HepG2 (cell line): Measurements from ENCODE around the gene RNASE12. TPM values are rescaled to one million over a fixed set of nuclear protein-coding genes. Genes with fewer than 3 reads are reported as not detected.

Experiments
- EHMT2 ChIP-seq: fragments of 200-600 bp; sonication (generic); IDR thresholded peaks from 2 replicates; pipeline ENCODE4 v1.7.0; 2017; ENCODE audit warnings: antibody characterized with exemption, low read depth, low read length, borderline replicate concordance
- ELF1 ChIP-seq: sonication (generic); formaldehyde crosslinking; IDR thresholded peaks from 2 replicates; pipeline ENCODE4 v1.4.0; 2020; ENCODE audit warnings: missing genetic modification reagents
- FOXM1 ChIP-seq: sonication (generic); formaldehyde crosslinking; IDR thresholded peaks from 2 replicates; pipeline ENCODE4 v1.5.0; 2020; ENCODE audit warnings: missing genetic modification reagents
- GPBP1L1 ChIP-seq: sonication (generic); formaldehyde crosslinking; IDR thresholded peaks from 2 replicates; pipeline ENCODE4 v1.5.0; 2020; ENCODE audit warnings: mild to moderate bottlenecking, missing genetic modification reagents
- KDM6A ChIP-seq: IDR thresholded peaks from 2 replicates; pipeline ENCODE4 v1.6.1; 2016; ENCODE audit warnings: low read depth
- MED8 ChIP-seq: sonication (generic); formaldehyde crosslinking; IDR thresholded peaks from 2 replicates; pipeline ENCODE4 v1.8.1; 2023; ENCODE audit warnings: mild to moderate bottlenecking, missing genetic modification reagents; ENCODE audit not compliant: insufficient replicate concordance
- NONO ChIP-seq, 2 experiments: fragments of 450-650 bp in 1 of 2; sonication (generic) in 1 of 2; formaldehyde crosslinking in 1 of 2; IDR thresholded peaks in 1 of 2; conservative IDR thresholded peaks in 1 of 2; 2 replicates each; pipeline versions ENCODE4 v1.6.1 to v1.8.0; 2017 to 2022; ENCODE audit warnings: mild to moderate bottlenecking in 1 of 2, missing genetic modification reagents in 1 of 2, moderate library complexity in 1 of 2
- PPARG ChIP-seq: conservative IDR thresholded peaks from 2 replicates; pipeline ENCODE4 v1.6.1; 2016; ENCODE audit warnings: missing biosample characterization, missing genetic modification reagents
- REPIN1 ChIP-seq: sonication (generic); formaldehyde crosslinking; IDR thresholded peaks from 2 replicates; pipeline ENCODE4 v1.8.0; 2022; ENCODE audit warnings: missing genetic modification reagents, low read depth, mild to moderate bottlenecking, borderline replicate concordance
- RORA ChIP-seq: sonication (generic); formaldehyde crosslinking; IDR thresholded peaks from 2 replicates; pipeline ENCODE4 v1.5.0; 2020; ENCODE audit warnings: mild to moderate bottlenecking, missing genetic modification reagents, moderate library complexity
- SAP130 ChIP-seq: IDR thresholded peaks from 2 replicates; pipeline ENCODE4 v1.6.1; 2016; ENCODE audit warnings: low read depth
- SMAD1 ChIP-seq: sonication (generic); formaldehyde crosslinking; IDR thresholded peaks from 2 replicates; pipeline ENCODE4 v1.4.0; 2020; ENCODE audit warnings: missing genetic modification reagents, low read depth, mild to moderate bottlenecking, borderline replicate concordance
- SMARCC2 ChIP-seq: fragments of 450-650 bp; IDR thresholded peaks from 2 replicates; pipeline ENCODE4 v1.6.1; 2017; ENCODE audit warnings: antibody characterized with exemption, mild to moderate bottlenecking
- TBP ChIP-seq: sonication (generic); formaldehyde crosslinking; IDR thresholded peaks from 2 replicates; pipeline ENCODE4 v1.5.0; 2020; ENCODE audit warnings: missing genetic modification reagents
- TFAP4 ChIP-seq: sonication (generic); IDR thresholded peaks from 2 replicates; pipeline ENCODE4 v1.6.1; 2016; ENCODE audit warnings: low read depth, borderline replicate concordance
- YY1 ChIP-seq: IDR thresholded peaks from 2 replicates; pipeline ENCODE4 v1.6.1; 2011; ENCODE audit warnings: low read length, low read depth, moderate library complexity, mild to moderate bottlenecking; ENCODE audit not compliant: insufficient read depth, insufficient replicate concordance
- ZBTB38 ChIP-seq: sonication (generic); formaldehyde crosslinking; IDR thresholded peaks from 2 replicates; pipeline ENCODE4 v1.5.1; 2020; ENCODE audit warnings: mild to moderate bottlenecking, missing genetic modification reagents
- ZBTB4 ChIP-seq: sonication (generic); formaldehyde crosslinking; IDR thresholded peaks from 2 replicates; pipeline ENCODE4 v1.4.0; 2020; ENCODE audit warnings: missing genetic modification reagents, mild to moderate bottlenecking, borderline replicate concordance
- ZBTB42 ChIP-seq: sonication (generic); formaldehyde crosslinking; IDR thresholded peaks from 2 replicates; pipeline ENCODE4 v1.5.0; 2020; ENCODE audit warnings: mild to moderate bottlenecking, missing genetic modification reagents
- ZC3H4 ChIP-seq: sonication (generic); formaldehyde crosslinking; IDR thresholded peaks from 2 replicates; pipeline ENCODE4 v1.4.0; 2020; ENCODE audit warnings: missing genetic modification reagents, borderline replicate concordance
- ZFP82 ChIP-seq: sonication (generic); formaldehyde crosslinking; IDR thresholded peaks from 2 replicates; pipeline ENCODE4 v1.5.1; 2020; ENCODE audit warnings: mild to moderate bottlenecking, missing genetic modification reagents, borderline replicate concordance
- ZNF10 ChIP-seq: sonication (generic); formaldehyde crosslinking; IDR thresholded peaks from 2 replicates; pipeline ENCODE4 v1.4.0; 2020; ENCODE audit warnings: mild to moderate bottlenecking, low read depth, missing genetic modification reagents, borderline replicate concordance
- ZNF780A ChIP-seq: sonication (generic); formaldehyde crosslinking; IDR thresholded peaks from 2 replicates; pipeline ENCODE4 v1.8.0; 2022; ENCODE audit warnings: mild to moderate bottlenecking, missing genetic modification reagents, moderate library complexity
- ZSCAN12 ChIP-seq: sonication (generic); formaldehyde crosslinking; IDR thresholded peaks from 2 replicates; pipeline ENCODE4 v1.9.0; 2021; ENCODE audit warnings: mild to moderate bottlenecking, missing genetic modification reagents
- polyA plus RNA-seq, 8 experiments: library from polyadenylated mRNA; depleted of rRNA in 3 of 8; stranded (reverse) in 7 of 8; unstranded in 1 of 8; fragments of >200 nt; fragmentation: Illumina TruSeq in 4 of 8; extraction: Trizol in 4 of 8; gene quantifications; 2 replicates each; pipeline versions ENCODE4 v1.2.1 to v1.2.3, GENCODE V29; 2011 to 2016; ENCODE audit warnings: low read depth in 4 of 8, missing spikeins in 1 of 8, mixed read lengths in 1 of 8; ENCODE audit not compliant: insufficient read depth in 1 of 8
- total RNA-seq, 5 experiments: library from RNA; depleted of rRNA; stranded (reverse); fragments of >200 nt; fragmentation: Illumina TruSeq; extraction: Trizol; gene quantifications; 2 replicates each; pipeline ENCODE4 v1.2.3, GENCODE V29; 2016; ENCODE audit warnings: low read depth in 1 of 5

RNASE12 gene
- total and polyA plus RNA-seq, 2 of the 13 experiments (the other 11 are each of a cell fraction or from before 2014, with no cell fraction given), result not detected

GRCh38 chr14:20632831-20633691 is 41.9 kb upstream of the RNASE12 start (continued):
- no peak; the same call in 1 of the 2 replicates for TF ChIP-seq PPARG (CRISPR knock-in tag)
- TF ChIP-seq KDM6A (CRISPR knock-in tag), result no peak
- no peak for TF ChIP-seq TBP (CRISPR knock-in tag)
- TF ChIP-seq NONO (IDR thresholded peaks at IDR 0.05), result no peak
- peak; percentile 80; the same call in 1 of the 2 replicates for TF ChIP-seq NONO (CRISPR knock-in tag; conservative IDR thresholded peaks at IDR 0.05)
- TF ChIP-seq ZC3H4 (CRISPR knock-in tag), result no peak
- TF ChIP-seq MED8 (CRISPR knock-in tag), result no peak
- TF ChIP-seq SMARCC2, result no peak
- TF ChIP-seq FOXM1 (CRISPR knock-in tag), result no peak
- no peak for TF ChIP-seq ZFP82 (CRISPR knock-in tag)
- TF ChIP-seq SMAD1 (CRISPR knock-in tag), result no peak; the same call in 1 of the 2 replicates
- TF ChIP-seq ZBTB38 (CRISPR knock-in tag), result peak; percentile 69; the same call in 1 of the 2 replicates
- no peak for TF ChIP-seq ZNF10 (CRISPR knock-in tag)
- TF ChIP-seq SAP130 (CRISPR knock-in tag), result peak; percentile 35; the same call in 1 of the 2 replicates
- TF ChIP-seq EHMT2, result no peak
- TF ChIP-seq ELF1 (CRISPR knock-in tag), result peak; percentile 4; the same call in 1 of the 2 replicates
- no peak for TF ChIP-seq YY1
- TF ChIP-seq ZBTB4 (CRISPR knock-in tag), result no peak
- TF ChIP-seq ZSCAN12 (CRISPR knock-in tag), result no peak
- TF ChIP-seq RORA (CRISPR knock-in tag), result no peak
- TF ChIP-seq REPIN1 (CRISPR knock-in tag), result peak; percentile 87
- no peak for TF ChIP-seq ZNF780A (CRISPR knock-in tag)
- TF ChIP-seq TFAP4, result no peak
- TF ChIP-seq GPBP1L1, result no peak
- TF ChIP-seq ZBTB42 (CRISPR knock-in tag), result no peak
